Suppressor macrophage treated with lipopolysaccharide for 1 hour (primary cell): ENCODE data around the gene GRAP2.
"Not testable (repeated sequence)": the region's sequence is repeated elsewhere in the genome, so short reads cannot be mapped to it uniquely, and the experiment has no call there.

Source experiments
- DNase-seq, 3 donors: peaks; one replicate each; pipeline ENCODE4 v3.0.0-alpha.2; 2020 to 2022

GRAP2 gene

GRCh38 chr22:39967996-39968972 lies 67.4 kb downstream of the GRAP2 start:
- DNase-seq = no peak

- DNase-seq = no peak
Measured at GRCh38 chr22:39970742-39971141, 69.9 kb downstream of the GRAP2 start.

- no peak for DNase-seq
Measured at GRCh38 chr22:39972641-39973040, 71.8 kb downstream of the GRAP2 start.

- DNase-seq = no peak
Measured at GRCh38 chr22:39973656-39974055, 72.8 kb downstream of the GRAP2 start.

- DNase-seq = no peak
Measured at GRCh38 chr22:39974065-39974464, 73.2 kb downstream of the GRAP2 start.

- DNase-seq = no peak
Measured at GRCh38 chr22:39979048-39979447, 78.2 kb downstream of the GRAP2 start.

- no peak for DNase-seq
Measured at GRCh38 chr22:39979458-39979857, 78.6 kb downstream of the GRAP2 start.

GRCh38 chr22:39980596-39980995 lies 79.7 kb downstream of the GRAP2 start:
- DNase-seq = peak in 2 of 3 donors; percentile 27 to 38

GRCh38 chr22:39983346-39983745 lies 82.5 kb downstream of the GRAP2 start:
- DNase-seq = no peak

GRCh38 chr22:39984006-39984405 lies 83.1 kb downstream of the GRAP2 start:
- DNase-seq = no peak

- no peak for DNase-seq
Measured at GRCh38 chr22:39984746-39985145, 83.9 kb downstream of the GRAP2 start.

GRCh38 chr22:39985383-39986035 lies 84.6 kb downstream of the GRAP2 start:
- DNase-seq = no peak

- DNase-seq = no peak
Measured at GRCh38 chr22:39988386-39989114, 87.7 kb downstream of the GRAP2 start.

GRCh38 chr22:39989633-39990032 lies 88.7 kb downstream of the GRAP2 start:
- DNase-seq = no peak

GRCh38 chr22:39990686-39991085 lies 89.8 kb downstream of the GRAP2 start:
- no peak for DNase-seq

- no peak for DNase-seq
Measured at GRCh38 chr22:39991159-39991860, 90.4 kb downstream of the GRAP2 start.

GRCh38 chr22:39992088-39992826 lies 91.4 kb downstream of the GRAP2 start:
- DNase-seq = no peak

GRCh38 chr22:39992894-39993293 lies 92.0 kb downstream of the GRAP2 start:
- DNase-seq = not testable (repeated sequence)

GRCh38 chr22:39994041-39994565 lies 93.2 kb downstream of the GRAP2 start:
- DNase-seq = peak; percentile 31 to 48 (median 44)

GRCh38 chr22:39994566-39995392 lies 93.9 kb downstream of the GRAP2 start, which contains the start of gene FAM83F:
Gene FAM83F (plus strand): TSS chr22:39994954. CDS start chr22:39995043, 89 bp downstream.
- peak; percentile 43 to 62 (median 51) for DNase-seq
